HepG2 (cell line): ENCODE data around the gene SYNE1.

ENCODE experiments used
- JUND ChIP-seq: sonication (generic); formaldehyde crosslinking; IDR thresholded peaks from 2 replicates; pipeline ENCODE4 v1.8.0; 2022; ENCODE audit warnings: mild to moderate bottlenecking, missing genetic modification reagents
- MAZ ChIP-seq, 2 experiments: sonication (generic) in 1 of 2; formaldehyde crosslinking in 1 of 2; IDR thresholded peaks; 2 replicates each; pipeline versions ENCODE4 v1.5.0 to v1.6.1; 2012 to 2020; ENCODE audit warnings: low read depth in 2 of 2, mild to moderate bottlenecking in 2 of 2, borderline replicate concordance in 1 of 2, improper control_type of control experiment in 1 of 2, low read length in 1 of 2, missing genetic modification reagents in 1 of 2, moderate library complexity in 1 of 2
- SNRNP70 ChIP-seq: fragments of 200-400 bp; formaldehyde crosslinking; IDR thresholded peaks from 2 replicates; pipeline ENCODE4 v1.6.1; 2017; ENCODE audit warnings: mild to moderate bottlenecking, low read depth, low read length, moderate library complexity

DNA sequence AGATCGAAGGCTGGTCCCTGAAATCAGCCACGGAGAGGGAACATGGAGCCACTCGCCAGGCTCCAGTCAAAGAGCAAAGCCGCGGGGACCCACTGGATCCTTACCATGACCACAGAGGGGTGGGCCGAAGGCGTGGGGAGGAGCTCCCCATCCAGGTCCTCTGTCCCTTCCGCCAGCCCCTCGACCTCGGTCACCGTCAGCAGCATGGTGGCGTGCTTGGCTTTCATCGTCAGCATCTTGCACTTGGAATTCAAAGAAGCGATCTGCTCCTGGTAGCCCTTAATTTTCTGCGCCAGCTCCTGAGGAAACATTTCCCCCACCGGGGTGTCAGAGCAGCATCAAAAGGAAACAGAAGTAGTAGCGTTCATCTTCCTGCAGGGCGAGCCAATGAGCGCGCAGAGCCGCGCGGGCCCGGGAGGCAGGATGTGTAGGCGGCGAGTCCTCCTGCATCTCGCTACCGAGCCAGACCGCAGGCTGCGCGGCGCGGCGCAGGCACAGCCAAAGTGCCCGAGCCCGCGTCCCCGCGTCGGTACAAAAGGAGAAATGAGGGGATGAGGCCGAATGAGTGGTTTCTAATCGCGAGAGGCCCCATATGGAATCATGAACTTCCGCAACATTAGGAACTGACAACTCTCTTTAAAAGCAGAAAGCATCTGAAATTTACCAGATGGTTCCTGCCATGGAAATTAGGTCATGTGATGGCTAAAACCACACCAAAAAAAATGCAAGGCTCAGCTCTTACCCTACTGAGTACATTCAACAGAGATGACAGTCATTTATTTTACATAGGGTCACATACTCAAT lies 335.2 kb downstream of the SYNE1 start:
- TF ChIP-seq SNRNP70 (no peak), MAZ (IDR thresholded peaks at IDR 0.05; ENCODE audit: borderline replicate concordance, low read depth, low read length) (no peak; the same call in 1 of the 2 replicates), MAZ (CRISPR knock-in tag; IDR thresholded peaks at IDR 0.05; ENCODE audit: low read depth) (peak; percentile 71; the same call in 1 of the 2 replicates), JUND (CRISPR knock-in tag) (peak; percentile 53; the same call in 1 of the 2 replicates)
